DOHH2 (cell line): ENCODE results near the gene KRTAP6-2.

Experiments
- H3F3A ChIP-seq: fragments of 200-600 bp; sonication (generic), shearing (Covaris generic); 2 replicates; pipeline ENCODE4 v1.6.0; 2016; ENCODE audit warnings: antibody characterized with exemption, mild to moderate bottlenecking; ENCODE audit not compliant: control insufficient read depth, insufficient read depth
- H3K27ac ChIP-seq: fragments of 200-600 bp; sonication (generic); 2 replicates; pipeline ENCODE4 v1.5.1; 2014; ENCODE audit warnings: low read depth, mild to moderate bottlenecking, low read length, moderate library complexity
- H3K27me3 ChIP-seq: fragments of 200-600 bp; sonication (generic); 2 replicates; pipeline ENCODE4 v1.6.1; 2014; ENCODE audit warnings: mild to moderate bottlenecking, low read length, mixed read lengths; ENCODE audit not compliant: control insufficient read depth
- H3K36me3 ChIP-seq: fragments of 200-600 bp; sonication (generic); 2 replicates; pipeline ENCODE4 v1.6.1; 2014; ENCODE audit warnings: mild to moderate bottlenecking, low read length, moderate library complexity, mixed read lengths; ENCODE audit not compliant: control insufficient read depth
- H3K4me1 ChIP-seq: fragments of 200-600 bp; sonication (generic); 2 replicates; pipeline ENCODE4 v1.6.1; 2014; ENCODE audit warnings: mild to moderate bottlenecking, low read length, mixed read lengths; ENCODE audit not compliant: control insufficient read depth
- H3K4me2 ChIP-seq: fragments of 200-600 bp; sonication (generic); 2 replicates; pipeline ENCODE4 v1.6.0; 2014; ENCODE audit warnings: mild to moderate bottlenecking, low read length, moderate library complexity
- H3K4me3 ChIP-seq: fragments of 200-600 bp; sonication (generic); 2 replicates; pipeline ENCODE4 v1.5.1; 2014; ENCODE audit warnings: mild to moderate bottlenecking, low read length, mixed read lengths
- H3K79me2 ChIP-seq: fragments of 200-600 bp; sonication (generic); 2 replicates; pipeline ENCODE4 v1.6.1; 2014; ENCODE audit warnings: mild to moderate bottlenecking, low read length, mixed read lengths; ENCODE audit not compliant: control insufficient read depth
- H3K9me2 ChIP-seq: fragments of 200-600 bp; sonication (generic); replicated peaks from 2 replicates; pipeline ENCODE4 v1.6.1; 2014; ENCODE audit warnings: mild to moderate bottlenecking, low read length, mixed read lengths; ENCODE audit not compliant: control insufficient read depth
- H3K9me3 ChIP-seq: fragments of 200-600 bp; sonication (generic); 2 replicates; pipeline ENCODE4 v1.6.1; 2014; ENCODE audit warnings: antibody characterized with exemption, low read length, mixed read lengths; ENCODE audit not compliant: control insufficient read depth, insufficient read depth
- H4K20me1 ChIP-seq: fragments of 200-600 bp; sonication (generic); 2 replicates; pipeline ENCODE4 v1.6.0; 2014; ENCODE audit warnings: low read depth, mild to moderate bottlenecking, antibody characterized with exemption, low read length, moderate library complexity; ENCODE audit not compliant: control insufficient read depth, insufficient read depth
- CTCF ChIP-seq: fragments of 200-600 bp; sonication (generic); IDR thresholded peaks from one replicate; pipeline ENCODE4 v1.5.1; 2014; ENCODE audit warnings: antibody characterized with exemption, mild to moderate bottlenecking, low read depth, low read length; ENCODE audit not compliant: poor library complexity, severe bottlenecking
- EZH2phosphoT487 ChIP-seq: fragments of 200-600 bp; sonication (generic); IDR thresholded peaks from 2 replicates; pipeline ENCODE4 v1.6.1; 2017; ENCODE audit warnings: borderline replicate concordance, mild to moderate bottlenecking, antibody characterized with exemption, low read length, moderate library complexity, mixed read lengths

Gene KRTAP6-2

GRCh38 chr21:30590297-30590696, 8.4 kb downstream of the KRTAP6-2 start, which contains the start of gene KRTAP22-2:
Gene KRTAP22-2 (minus strand): TSS chr21:30590397.
- no peak within 1 kb of the TSS for H3K4me3 ChIP-seq
- H4K20me1 ChIP-seq: no peaks in the 10 kb centered on the region
- H3K4me2 ChIP-seq: no peak within 1 kb of the TSS
- no peaks in the 10 kb centered on the region for H3K79me2 ChIP-seq
- H3K9me2 ChIP-seq: no peaks in the 10 kb centered on the region
- H3K27ac ChIP-seq: no peak within 1 kb of the TSS
- TF ChIP-seq CTCF (no peak), EZH2phosphoT487 (no peak)
- H3F3A ChIP-seq: no peaks in the 10 kb centered on the region
- H3K36me3 ChIP-seq: no peaks in the 10 kb centered on the region
- H3K27me3 ChIP-seq: no peaks in the 10 kb centered on the region
- no peaks in the 10 kb centered on the region for H3K9me3 ChIP-seq
- H3K4me1 ChIP-seq: no peaks in the 10 kb centered on the region

- Histone ChIP-seq H3F3A (no peaks in the 10 kb centered on the region), H4K20me1 (no peaks in the 10 kb centered on the region), H3K27ac (no peak overlapping the region), H3K79me2 (no peaks in the 10 kb centered on the region), H3K4me1 (no peaks in the 10 kb centered on the region), H3K36me3 (no peaks in the 10 kb centered on the region), H3K9me2 (no peaks in the 10 kb centered on the region), H3K9me3 (no peaks in the 10 kb centered on the region), H3K4me2 (no peak overlapping the region), H3K27me3 (no peaks in the 10 kb centered on the region), H3K4me3 (no peak overlapping the region)
- no peak for TF ChIP-seq EZH2phosphoT487
- TF ChIP-seq CTCF: no peak
These were observed 15.8 kb downstream of the KRTAP6-2 start for GRCh38 chr21:30582870-30583269.

GRCh38 chr21:30580132-30580531, 18.6 kb downstream of the KRTAP6-2 start:
- Histone ChIP-seq H3K27ac (no peak overlapping the region), H3K9me3 (no peaks in the 10 kb centered on the region), H3F3A (no peaks in the 10 kb centered on the region), H3K27me3 (no peaks in the 10 kb centered on the region), H3K4me3 (no peak overlapping the region), H3K4me2 (no peak overlapping the region), H3K4me1 (no peaks in the 10 kb centered on the region), H3K79me2 (no peaks in the 10 kb centered on the region), H3K36me3 (no peaks in the 10 kb centered on the region), H3K9me2 (no peaks in the 10 kb centered on the region), H4K20me1 (no peaks in the 10 kb centered on the region)
- TF ChIP-seq EZH2phosphoT487 (no peak), CTCF (no peak)

GRCh38 chr21:30579346-30579745, 19.4 kb downstream of the KRTAP6-2 start:
- Histone ChIP-seq H3F3A (no peaks in the 10 kb centered on the region), H3K4me1 (no peaks in the 10 kb centered on the region), H3K27me3 (no peaks in the 10 kb centered on the region), H3K79me2 (no peaks in the 10 kb centered on the region), H4K20me1 (no peaks in the 10 kb centered on the region), H3K9me2 (no peaks in the 10 kb centered on the region), H3K27ac (no peak overlapping the region), H3K9me3 (no peaks in the 10 kb centered on the region), H3K4me2 (no peak overlapping the region), H3K4me3 (no peak overlapping the region), H3K36me3 (no peaks in the 10 kb centered on the region)
- TF ChIP-seq CTCF: no peak
- TF ChIP-seq EZH2phosphoT487: no peak
